Measurements from ENCODE around the gene FBXL15. TPM values are rescaled to one million over a fixed set of nuclear protein-coding genes. Genes with fewer than 3 reads are reported as not detected.
A peak's percentile ranks its signal among the peaks of the same experiment; 100 is the strongest.

The FBXL15 gene
- total and polyA plus RNA-seq, 9 of the 15 experiments (the other 6 are each of a cell fraction or from before 2014, with no cell fraction given) = 0.08 to 25.9 (median 3.5) TPM

GRCh38 chr10:102394079-102394800 lies 26.4 kb upstream of the FBXL15 start (continued):
- TF ChIP-seq HBP1 (CRISPR knock-in tag; IDR thresholded peaks at IDR 0.05) (no peak), ZNF551 (CRISPR knock-in tag; IDR thresholded peaks at IDR 0.05) (no peak), RFX5 (IDR thresholded peaks at IDR 0.05; ENCODE audit: low read depth, low read length) (no peak), ZNF699 (CRISPR knock-in tag; IDR thresholded peaks at IDR 0.05; ENCODE audit: insufficient replicate concordance) (no peak), MAFG (tag; conservative IDR thresholded peaks at IDR 0.05) (no peak), BRCA1 (IDR thresholded peaks at IDR 0.05) (no peak), BRCA1 (CRISPR knock-in tag; IDR thresholded peaks at IDR 0.05) (no peak), ZNF232 (CRISPR knock-in tag; IDR thresholded peaks at IDR 0.05) (no peak), NFYB (IDR thresholded peaks at IDR 0.05; ENCODE audit: extremely low read depth, insufficient read length) (peak; percentile 58), FOXP1 (CRISPR knock-in tag; IDR thresholded peaks at IDR 0.05) (no peak), E4F1 (CRISPR knock-in tag; IDR thresholded peaks at IDR 0.05; ENCODE audit: borderline replicate concordance) (no peak), PHF20 (IDR thresholded peaks at IDR 0.05; ENCODE audit: partially characterized antibody) (peak; percentile 50), GTF2F1 (IDR thresholded peaks at IDR 0.05; ENCODE audit: low read depth, low read length) (no peak), ZBTB1 (CRISPR knock-in tag; IDR thresholded peaks at IDR 0.05; ENCODE audit: borderline replicate concordance, low read depth) (no peak), ZNF197 (CRISPR knock-in tag; IDR thresholded peaks at IDR 0.05; ENCODE audit: low read depth) (no peak), NEUROD1 (IDR thresholded peaks at IDR 0.05; ENCODE audit: borderline replicate concordance, low read depth, low read length, partially characterized antibody) (no peak), SMARCB1 (IDR thresholded peaks at IDR 0.05; ENCODE audit: insufficient read length, low read depth) (no peak), ZNF311 (CRISPR knock-in tag; IDR thresholded peaks at IDR 0.05) (no peak), ATF4 (CRISPR knock-in tag; IDR thresholded peaks at IDR 0.05) (no peak), NRF1 (conservative IDR thresholded peaks at IDR 0.05 in 1 of 2, IDR thresholded peaks at IDR 0.05 in 1 of 2) (peak; percentile 79 to 82), ZNF586 (CRISPR knock-in tag; conservative IDR thresholded peaks at IDR 0.05) (no peak), ZNF77 (CRISPR knock-in tag; IDR thresholded peaks at IDR 0.05) (no peak), TFAP4 (CRISPR knock-in tag; IDR thresholded peaks at IDR 0.05; ENCODE audit: borderline replicate concordance) (peak; percentile 71; the same call in 1 of the 2 replicates), ZNF274 (IDR thresholded peaks at IDR 0.05; ENCODE audit: borderline replicate concordance, low read depth, low read length) (no peak)
